Peyer's patch (tissue), 4 donors: Measurements from ENCODE around the gene AMPD1. TPM values are rescaled to one million over a fixed set of nuclear protein-coding genes. Genes with fewer than 3 reads are reported as not detected.

Experiments used
- DNase-seq, 3 donors: peaks; one replicate each; pipeline ENCODE4 v3.0.0-alpha.2; 2017 to 2019
- H3K27ac ChIP-seq, 4 donors: fragments of 200-600 bp; sonication (generic); one replicate each; pipeline ENCODE4 v1.5.1; 2016 to 2019
- H3K27me3 ChIP-seq, 2 donors: fragments of 200-600 bp; sonication (generic); one replicate each; pipeline ENCODE4 v1.5.1; 2019
- H3K36me3 ChIP-seq, 3 donors: fragments of 200-600 bp; sonication (generic); one replicate each; pipeline ENCODE4 v1.5.1; 2016 to 2019
- H3K4me1 ChIP-seq, 4 donors: fragments of 200-600 bp; sonication (generic); one replicate each; pipeline ENCODE4 v1.5.1; 2016 to 2019
- H3K4me3 ChIP-seq, 4 donors: fragments of 200-600 bp; sonication (generic); 1 replicate in 3 of 4; 2 replicates in 1 of 4; pipeline ENCODE4 v1.5.1; 2016 to 2019; ENCODE audit warnings: mild to moderate bottlenecking in 1 of 4
- H3K9me3 ChIP-seq, 4 donors: fragments of 200-600 bp; sonication (generic); one replicate each; pipeline ENCODE4 v1.5.1; 2016 to 2019; ENCODE audit warnings: mild to moderate bottlenecking in 1 of 4
- CTCF ChIP-seq, 6 experiments: fragments of 450-650 bp in 4 of 6; fragments of 200-600 bp in 2 of 6; sonication (generic) in 1 of 6; IDR thresholded peaks; one replicate each; pipeline ENCODE4 v1.5.1; 2017 to 2019; ENCODE audit warnings: antibody characterized with exemption in 6 of 6, mild to moderate bottlenecking in 3 of 6, moderate library complexity in 1 of 6
- POLR2A ChIP-seq, 2 donors: fragments of 450-650 bp; IDR thresholded peaks; one replicate each; pipeline ENCODE4 v1.5.1; 2017; ENCODE audit warnings: antibody characterized with exemption in 2 of 2, mild to moderate bottlenecking in 2 of 2, moderate library complexity in 2 of 2
- total RNA-seq, 4 donors: library from RNA; depleted of rRNA; stranded (reverse); fragments of >200 nt; gene quantifications; one replicate each; pipeline ENCODE4 v1.1.0, GENCODE V29; 2016

AMPD1 gene
- total RNA-seq, 4 donors from 2014 or later, result 1.2 to 4.4 (median 2.5) TPM; not detected in 1

DNA sequence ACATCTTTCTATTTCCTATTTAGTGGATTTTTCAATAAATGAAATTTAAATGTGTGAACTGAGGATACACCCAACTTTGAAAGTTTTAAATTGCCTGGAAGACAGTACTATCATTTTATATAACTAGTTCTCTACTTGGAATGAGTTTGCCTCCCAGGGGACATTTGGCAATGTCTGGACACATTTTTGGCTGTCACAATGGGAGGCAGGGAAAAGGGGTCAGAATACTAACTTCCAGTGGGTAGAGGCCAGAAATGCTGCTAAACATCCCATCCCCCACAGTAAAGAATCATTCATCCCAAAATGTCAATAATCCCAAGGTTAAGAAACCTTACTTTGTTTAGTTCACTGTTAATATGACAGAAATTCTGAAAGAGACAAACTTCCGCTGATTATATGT is 34.4 kb upstream of the AMPD1 start:
- Histone ChIP-seq H3K27ac (no peak overlapping the region), H3K9me3 (no peaks in the 10 kb centered on the region), H3K36me3 (peaks cover 0 to 94% (median 0%) of the 10 kb centered on the region in 3 donors), H3K4me3 (no peak overlapping the region), H3K4me1 (no peaks in the 10 kb centered on the region), H3K27me3 (no peaks in the 10 kb centered on the region)
- TF ChIP-seq POLR2A (IDR thresholded peaks at IDR 0.05) (no peak), CTCF (IDR thresholded peaks at IDR 0.05) (no peak)
- no peak for DNase-seq

DNA sequence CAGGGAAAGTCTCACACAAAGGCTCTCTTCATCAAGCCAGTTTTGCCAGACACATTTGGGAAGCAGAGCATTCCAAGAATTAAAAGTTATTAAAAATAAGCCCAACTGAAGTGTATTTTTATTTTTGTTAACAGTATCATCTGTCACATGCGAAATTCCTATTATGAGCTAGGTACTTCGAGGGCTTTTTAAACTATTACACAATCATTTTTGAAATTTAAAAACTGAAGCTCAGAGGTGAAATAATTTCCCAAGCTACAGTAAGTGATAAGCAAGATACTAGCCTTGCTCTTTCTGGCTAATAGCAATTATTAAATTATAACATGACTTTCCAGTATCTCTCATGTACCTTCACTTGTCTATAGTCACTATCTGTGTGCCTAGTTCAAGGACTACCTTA is 33.2 kb upstream of the AMPD1 start:
- TF ChIP-seq CTCF (IDR thresholded peaks at IDR 0.05) (no peak), POLR2A (IDR thresholded peaks at IDR 0.05) (no peak)
- Histone ChIP-seq H3K27me3 (no peaks in the 10 kb centered on the region), H3K9me3 (no peaks in the 10 kb centered on the region), H3K27ac (no peak overlapping the region), H3K4me1 (no peaks in the 10 kb centered on the region), H3K36me3 (peaks cover 0 to 94% (median 3%) of the 10 kb centered on the region in 3 donors), H3K4me3 (no peak overlapping the region)
- no peak for DNase-seq

DNA sequence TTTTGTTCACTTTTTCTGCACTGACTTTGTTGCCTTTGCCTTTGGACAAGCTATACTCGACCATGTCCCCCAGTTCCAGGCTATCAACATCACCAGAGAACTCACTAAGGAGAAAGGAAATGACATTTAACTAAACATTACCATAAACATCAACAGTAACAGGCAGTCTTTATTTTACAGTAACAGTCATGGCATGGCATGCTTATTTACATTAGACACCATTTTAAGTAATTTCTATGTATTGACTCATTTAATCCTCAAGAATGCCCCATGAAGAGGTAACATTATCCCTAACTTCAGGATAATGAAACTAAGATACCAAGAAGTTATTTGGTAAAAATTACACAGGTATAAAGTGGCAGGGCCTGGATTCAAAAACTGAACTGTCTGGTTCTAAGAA is 29.9 kb upstream of the AMPD1 start:
- TF ChIP-seq POLR2A (IDR thresholded peaks at IDR 0.05) (no peak), CTCF (IDR thresholded peaks at IDR 0.05) (no peak)
- no peaks in the 10 kb centered on the region for H3K4me1 ChIP-seq
- peaks cover 0 to 94% (median 3%) of the 10 kb centered on the region in 3 donors for H3K36me3 ChIP-seq
- no peaks in the 10 kb centered on the region for H3K9me3 ChIP-seq
- H3K27ac ChIP-seq, result no peak overlapping the region
- H3K4me3 ChIP-seq, result no peak overlapping the region
- DNase-seq, result no peak
- no peaks in the 10 kb centered on the region for H3K27me3 ChIP-seq

DNA sequence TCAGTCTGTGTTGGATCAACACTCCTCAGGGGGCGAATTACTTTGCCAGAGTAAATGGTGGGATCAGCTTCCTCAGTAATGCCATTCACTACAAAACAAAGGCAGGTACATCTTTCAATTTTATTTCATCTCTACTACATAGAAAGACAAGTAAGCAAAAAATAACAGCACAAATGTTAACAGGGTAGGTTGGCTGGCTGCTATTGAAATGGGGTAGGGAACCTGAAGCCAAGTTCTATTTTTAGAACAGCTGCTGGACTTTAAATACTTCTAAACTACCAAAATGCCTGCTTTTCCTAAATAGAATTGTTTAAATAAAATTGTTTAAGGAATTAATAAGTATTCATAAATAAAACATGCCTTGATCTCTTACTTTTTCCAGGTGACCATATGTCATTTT is 28.6 kb upstream of the AMPD1 start:
- no peaks in the 10 kb centered on the region for H3K27me3 ChIP-seq
- TF ChIP-seq CTCF (IDR thresholded peaks at IDR 0.05), result no peak
- TF ChIP-seq POLR2A (IDR thresholded peaks at IDR 0.05), result no peak
- DNase-seq, result no peak
- H3K27ac ChIP-seq, result no peak overlapping the region
- H3K9me3 ChIP-seq, result no peaks in the 10 kb centered on the region
- H3K4me3 ChIP-seq, result no peak overlapping the region
- no peaks in the 10 kb centered on the region for H3K4me1 ChIP-seq
- H3K36me3 ChIP-seq, result peaks cover 0 to 100% (median 3%) of the 10 kb centered on the region in 3 donors

- H3K27ac ChIP-seq, result no peak overlapping the region
- TF ChIP-seq POLR2A (IDR thresholded peaks at IDR 0.05) (no peak), CTCF (IDR thresholded peaks at IDR 0.05) (no peak)
- no peak for DNase-seq
- no peaks in the 10 kb centered on the region for H3K4me1 ChIP-seq
- no peaks in the 10 kb centered on the region for H3K9me3 ChIP-seq
- no peaks in the 10 kb centered on the region for H3K27me3 ChIP-seq
- H3K36me3 ChIP-seq, result peaks cover 0 to 100% (median 3%) of the 10 kb centered on the region in 3 donors
- H3K4me3 ChIP-seq, result no peak overlapping the region
These were observed 28.1 kb upstream of the AMPD1 start for GRCh38 chr1:114723457-114723856.

DNA sequence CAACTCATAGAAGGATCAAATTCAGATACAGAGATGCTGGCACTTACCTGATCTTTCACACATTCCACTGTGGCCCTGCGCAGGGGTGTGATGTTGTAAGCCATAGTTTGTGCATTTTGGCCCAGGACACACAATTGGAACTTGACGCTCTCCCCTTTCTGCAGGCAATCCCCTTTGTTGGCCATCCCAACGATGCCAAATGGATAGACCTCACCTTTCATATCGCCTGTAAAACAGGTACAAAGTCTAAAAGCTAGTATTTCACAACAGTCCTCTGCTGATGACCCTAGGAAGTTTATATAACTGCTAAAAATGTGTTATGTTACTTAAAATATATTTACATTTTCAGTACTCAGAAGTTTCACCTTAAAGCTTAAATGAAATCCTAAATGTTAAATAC is 25.1 kb upstream of the AMPD1 start:
- Histone ChIP-seq H3K9me3 (no peaks in the 10 kb centered on the region), H3K27ac (peak overlapping the region in 1 of 4 donors; percentile 23), H3K36me3 (peaks cover 0 to 83% (median 3%) of the 10 kb centered on the region in 3 donors), H3K4me1 (peaks cover 0 to 9% (median 0%) of the 10 kb centered on the region in 4 donors), H3K27me3 (no peaks in the 10 kb centered on the region), H3K4me3 (no peak overlapping the region)
- no peak for DNase-seq
- TF ChIP-seq POLR2A (IDR thresholded peaks at IDR 0.05), result no peak
- no peak for TF ChIP-seq CTCF (IDR thresholded peaks at IDR 0.05)
